ENCODE measurements around the gene LRRC53. TPM values are rescaled to one million over a fixed set of nuclear protein-coding genes. Genes with fewer than 3 reads are reported as not detected.

The LRRC53 gene
- total and polyA plus RNA-seq, 12 donors, result not detected

- ATAC-seq, result peak in 2 of 8 donors; percentile 18 to 70
- no peak for DNase-seq
- intact Hi-C loops (cut with DNase I), result no loop called here
Observed at GRCh38 chr1:74465193-74465681, 47.2 kb downstream of the LRRC53 start.

GRCh38 chr1:74464037-74464436 is 48.4 kb downstream of the LRRC53 start:
- peaks cover 0 to 19% (median 0%) of the 10 kb centered on the region in 9 donors for H3K36me3 ChIP-seq
- intact Hi-C loops (cut with DNase I), result no loop called here
- H3K4me3 ChIP-seq, result no peak overlapping the region
- H3K4me1 ChIP-seq, result peaks cover 0 to 17% (median 0%) of the 10 kb centered on the region in 9 donors
- DNase-seq (no peak), ATAC-seq (peak in 2 of 8 donors; percentile 15 to 62)
- no peak overlapping the region for H3K27ac ChIP-seq
- no peak for TF ChIP-seq CTCF (IDR thresholded peaks at IDR 0.05)
- WGBS, 2 donors, result 71 to 83% methylated on average over 6 of the region's 6 CpGs
- H3K27me3 ChIP-seq, result no peaks in the 10 kb centered on the region
- H3K9me3 ChIP-seq, result no peaks in the 10 kb centered on the region

More at GRCh38 chr1:74465193-74465681, 47.2 kb downstream of the LRRC53 start:
- Histone ChIP-seq H3K27ac (no peak overlapping the region), H3K4me1 (peaks cover 0 to 28% (median 10%) of the 10 kb centered on the region in 9 donors), H3K4me3 (no peak overlapping the region), H3K27me3 (no peaks in the 10 kb centered on the region), H3K36me3 (peaks cover 0 to 19% (median 0%) of the 10 kb centered on the region in 9 donors), H3K9me3 (no peaks in the 10 kb centered on the region)
- WGBS, 2 donors, result 95 to 96% methylated on average over 24 of the region's 24 CpGs
- no peak for TF ChIP-seq CTCF (IDR thresholded peaks at IDR 0.05)

GRCh38 chr1:74463333-74463988 is 49.0 kb downstream of the LRRC53 start:
- ATAC-seq (peak in 4 of 8 donors; percentile 13 to 71 (median 24)), DNase-seq (no peak)
- Histone ChIP-seq H3K4me1 (peaks cover 0 to 13% (median 0%) of the 10 kb centered on the region in 9 donors), H3K27me3 (no peaks in the 10 kb centered on the region), H3K4me3 (no peak overlapping the region), H3K9me3 (no peaks in the 10 kb centered on the region), H3K27ac (no peak overlapping the region), H3K36me3 (peaks cover 0 to 19% (median 0%) of the 10 kb centered on the region in 9 donors)
- TF ChIP-seq CTCF (IDR thresholded peaks at IDR 0.05), result no peak
- intact Hi-C loops (cut with DNase I), result no loop called here
- WGBS, 2 donors, result 58 to 62% methylated on average over 9 of the region's 9 CpGs

GRCh38 chr1:74457253-74457652 is 55.2 kb downstream of the LRRC53 start:
- TF ChIP-seq CTCF (IDR thresholded peaks at IDR 0.05), result no peak

More at GRCh38 chr1:74457253-74457652, 55.2 kb downstream of the LRRC53 start:
- H3K4me1 ChIP-seq, result no peaks in the 10 kb centered on the region
- no peaks in the 10 kb centered on the region for H3K36me3 ChIP-seq
- intact Hi-C loops (cut with DNase I), result loop anchor here in 1 of 10 donors (5.0 kb wide), 1 partner anchor 625 kb away; no protein-coding TSS in a partner anchor
- H3K27me3 ChIP-seq, result no peaks in the 10 kb centered on the region
- no peak for DNase-seq
- ATAC-seq, result no peak
- H3K9me3 ChIP-seq, result no peaks in the 10 kb centered on the region
- 82 to 85% methylated on average over 2 of the region's 2 CpGs for WGBS, 2 donors
- no peak overlapping the region for H3K4me3 ChIP-seq
- no peak overlapping the region for H3K27ac ChIP-seq

Measured in heart right ventricle (tissue), 16 donors.